Erythroblast (primary cell): Measurements from ENCODE around the gene ADORA2A.

Source experiments
- GATA1 ChIP-seq: IDR thresholded peaks from 2 replicates; pipeline ENCODE4 v1.6.1; 2011; ENCODE audit warnings: low read depth, mild to moderate bottlenecking, control low read depth, low read length, moderate library complexity
- POLR2A ChIP-seq: IDR thresholded peaks from 2 replicates; pipeline ENCODE4 v1.6.1; 2011; ENCODE audit warnings: mild to moderate bottlenecking, low read length

- no peak for TF ChIP-seq POLR2A
- no peak for TF ChIP-seq GATA1
Observed at GRCh38 chr22:24413736-24414385, 13.5 kb upstream of the ADORA2A start.
